NCI-H1092 (cell line): ENCODE results near the gene UBE2G1.

ENCODE experiments used
- DNase-seq: peaks from one replicate; lab custom pipeline; 2025; lab: John Stamatoyannopoulos, UW

UBE2G1 gene

GRCh38 chr17:4334332-4334731 is 32.1 kb downstream of the UBE2G1 start:
- no peak for DNase-seq

- no peak for DNase-seq
Observed at GRCh38 chr17:4333041-4333440, 33.4 kb downstream of the UBE2G1 start.

- no peak for DNase-seq
Observed at GRCh38 chr17:4332296-4332970, 34.0 kb downstream of the UBE2G1 start.

GRCh38 chr17:4331614-4332013 is 34.9 kb downstream of the UBE2G1 start:
- DNase-seq = no peak

- no peak for DNase-seq
Observed at GRCh38 chr17:4329838-4330237, 36.6 kb downstream of the UBE2G1 start.

GRCh38 chr17:4327606-4328005 is 38.9 kb downstream of the UBE2G1 start:
- DNase-seq = no peak

- DNase-seq = no peak
Observed at GRCh38 chr17:4326608-4327007, 39.9 kb downstream of the UBE2G1 start.

GRCh38 chr17:4326112-4326511 is 40.4 kb downstream of the UBE2G1 start:
- no peak for DNase-seq

- no peak for DNase-seq
Observed at GRCh38 chr17:4324463-4324862, 42.0 kb downstream of the UBE2G1 start.

- DNase-seq = no peak
Observed at GRCh38 chr17:4319221-4319620, 47.3 kb downstream of the UBE2G1 start.

GRCh38 chr17:4318596-4318995 is 47.9 kb downstream of the UBE2G1 start:
- DNase-seq = no peak

- DNase-seq = no peak
Observed at GRCh38 chr17:4318186-4318585, 48.3 kb downstream of the UBE2G1 start.

- DNase-seq = no peak
Observed at GRCh38 chr17:4317610-4318009, 48.9 kb downstream of the UBE2G1 start.

GRCh38 chr17:4316648-4317047 is 49.8 kb downstream of the UBE2G1 start:
- DNase-seq = no peak

- no peak for DNase-seq
Observed at GRCh38 chr17:4314618-4315017, 51.9 kb downstream of the UBE2G1 start.

GRCh38 chr17:4314179-4314578 is 52.3 kb downstream of the UBE2G1 start:
- no peak for DNase-seq

- DNase-seq = no peak
Observed at GRCh38 chr17:4313221-4314114, 53.0 kb downstream of the UBE2G1 start.

GRCh38 chr17:4310354-4311060 is 56.0 kb downstream of the UBE2G1 start:
- no peak for DNase-seq

GRCh38 chr17:4309897-4310296 is 56.6 kb downstream of the UBE2G1 start:
- DNase-seq = no peak

GRCh38 chr17:4307179-4307930 is 59.1 kb downstream of the UBE2G1 start:
- no peak for DNase-seq

GRCh38 chr17:4305224-4305623 is 61.3 kb downstream of the UBE2G1 start:
- DNase-seq = no peak

- no peak for DNase-seq
Observed at GRCh38 chr17:4304417-4305027, 62.0 kb downstream of the UBE2G1 start.
